ENCODE data around the gene NKD1. TPM values are rescaled to one million over a fixed set of nuclear protein-coding genes. Genes with fewer than 3 reads are reported as not detected.

Gene NKD1
- total RNA-seq, 4 donors from 2014 or later: 37.1 to 87.8 (median 54.1) TPM

DNA sequence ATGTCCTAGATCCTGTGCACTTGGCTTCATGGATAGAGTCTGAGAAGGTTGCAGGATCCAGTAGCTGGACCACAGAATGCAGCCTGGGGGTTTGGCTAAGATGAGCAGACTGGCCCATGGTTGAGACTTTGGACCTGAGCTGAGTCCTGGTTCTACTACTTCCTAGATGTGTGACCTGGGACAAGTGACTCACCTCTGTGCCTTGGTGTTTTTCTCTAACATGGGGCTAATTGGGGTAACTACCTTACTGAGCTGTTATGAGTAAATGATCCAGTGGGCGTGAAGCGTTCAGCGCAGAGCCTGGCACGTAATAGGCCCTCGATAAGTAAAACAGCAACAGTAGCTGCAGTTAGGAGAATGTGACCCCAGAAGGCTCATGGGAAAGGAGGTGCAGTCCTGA is 94.2 kb downstream of the NKD1 start:
- peaks cover 0 to 19% (median 6%) of the 10 kb centered on the region in 4 donors for H3K36me3 ChIP-seq
- H3K4me3 ChIP-seq: no peak overlapping the region
- TF ChIP-seq, protein P1, sequence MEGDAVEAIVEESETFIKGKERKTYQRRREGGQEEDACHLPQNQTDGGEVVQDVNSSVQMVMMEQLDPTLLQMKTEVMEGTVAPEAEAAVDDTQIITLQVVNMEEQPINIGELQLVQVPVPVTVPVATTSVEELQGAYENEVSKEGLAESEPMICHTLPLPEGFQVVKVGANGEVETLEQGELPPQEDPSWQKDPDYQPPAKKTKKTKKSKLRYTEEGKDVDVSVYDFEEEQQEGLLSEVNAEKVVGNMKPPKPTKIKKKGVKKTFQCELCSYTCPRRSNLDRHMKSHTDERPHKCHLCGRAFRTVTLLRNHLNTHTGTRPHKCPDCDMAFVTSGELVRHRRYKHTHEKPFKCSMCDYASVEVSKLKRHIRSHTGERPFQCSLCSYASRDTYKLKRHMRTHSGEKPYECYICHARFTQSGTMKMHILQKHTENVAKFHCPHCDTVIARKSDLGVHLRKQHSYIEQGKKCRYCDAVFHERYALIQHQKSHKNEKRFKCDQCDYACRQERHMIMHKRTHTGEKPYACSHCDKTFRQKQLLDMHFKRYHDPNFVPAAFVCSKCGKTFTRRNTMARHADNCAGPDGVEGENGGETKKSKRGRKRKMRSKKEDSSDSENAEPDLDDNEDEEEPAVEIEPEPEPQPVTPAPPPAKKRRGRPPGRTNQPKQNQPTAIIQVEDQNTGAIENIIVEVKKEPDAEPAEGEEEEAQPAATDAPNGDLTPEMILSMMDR (IDR thresholded peaks at IDR 0.05): no peak
- H3K4me1 ChIP-seq: peaks cover 0 to 18% (median 8%) of the 10 kb centered on the region in 4 donors
- 76% methylated on average over 5 of the region's 5 CpGs for WGBS
- no peak overlapping the region for H3K27ac ChIP-seq (replicated peaks in 1 of 4)
- intact Hi-C loops (cut with DNase I): no loop called here
- no peaks in the 10 kb centered on the region for H3K27me3 ChIP-seq
- no peaks in the 10 kb centered on the region for H3K9me3 ChIP-seq
- DNase-seq (ENCODE audit: extremely low spot score): no peak

GRCh38 chr16:50643192-50643591 is 95.0 kb downstream of the NKD1 start:
- 62% methylated on average over 2 of the region's 4 CpGs for WGBS
- TF ChIP-seq, protein P1 (IDR thresholded peaks at IDR 0.05): no peak
- no peak for TF ChIP-seq POLR2A (IDR thresholded peaks at IDR 0.05; ENCODE audit: low read depth)
- TF ChIP-seq POLR2AphosphoS5 (IDR thresholded peaks at IDR 0.05): peak in 1 of 2 donors; percentile 11
- TF ChIP-seq EP300 (IDR thresholded peaks at IDR 0.05): no peak
- intact Hi-C loops (cut with DNase I): no loop called here

DNA sequence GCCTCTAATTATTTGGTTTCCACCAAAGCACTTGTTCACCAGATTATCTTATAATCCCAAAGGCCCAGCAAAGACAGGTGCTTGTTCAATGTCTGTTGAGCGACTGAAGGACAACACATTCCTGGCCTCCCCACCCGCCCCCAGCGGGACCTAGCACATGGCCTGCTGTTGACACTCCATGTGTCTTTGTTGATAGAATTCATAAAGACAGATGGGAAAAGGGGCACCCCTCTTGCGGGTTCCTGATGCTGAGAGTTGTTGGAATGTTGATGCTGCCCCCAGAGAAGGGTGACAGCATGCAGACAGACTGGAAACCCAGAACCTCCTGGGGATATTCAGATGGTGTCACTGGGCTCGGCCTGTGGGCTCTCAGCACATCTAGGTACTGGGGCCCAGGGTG is 96.0 kb downstream of the NKD1 start:
- intact Hi-C loops (cut with DNase I): no loop called here
- TF ChIP-seq, protein P1 (IDR thresholded peaks at IDR 0.05): no peak
- TF ChIP-seq EP300 (IDR thresholded peaks at IDR 0.05) (no peak), POLR2AphosphoS5 (IDR thresholded peaks at IDR 0.05) (no peak), POLR2A (IDR thresholded peaks at IDR 0.05; ENCODE audit: low read depth) (no peak)
- Histone ChIP-seq H3K4me3 (no peak overlapping the region), H3K9me3 (no peaks in the 10 kb centered on the region), H3K27me3 (no peaks in the 10 kb centered on the region), H3K27ac (replicated peaks in 1 of 4) (no peak overlapping the region), H3K36me3 (peaks cover 0 to 22% (median 2%) of the 10 kb centered on the region in 4 donors), H3K4me1 (peaks cover 0 to 18% (median 8%) of the 10 kb centered on the region in 4 donors)
- WGBS: 87% methylated on average over 5 of the region's 5 CpGs
- DNase-seq (ENCODE audit: extremely low spot score): no peak

More at GRCh38 chr16:50643192-50643591, 95.0 kb downstream of the NKD1 start:
- H3K36me3 ChIP-seq: peaks cover 0 to 16% (median 2%) of the 10 kb centered on the region in 4 donors
- H3K4me3 ChIP-seq: no peak overlapping the region
- H3K27ac ChIP-seq (replicated peaks in 1 of 4): no peak overlapping the region
- no peaks in the 10 kb centered on the region for H3K9me3 ChIP-seq
- peaks cover 0 to 18% (median 8%) of the 10 kb centered on the region in 4 donors for H3K4me1 ChIP-seq
- no peaks in the 10 kb centered on the region for H3K27me3 ChIP-seq
- DNase-seq (ENCODE audit: extremely low spot score): no peak

- Histone ChIP-seq H3K27me3 (no peaks in the 10 kb centered on the region), H3K9me3 (no peaks in the 10 kb centered on the region), H3K4me3 (no peak overlapping the region), H3K4me1 (peaks cover 0 to 18% (median 8%) of the 10 kb centered on the region in 4 donors), H3K36me3 (peaks cover 0 to 25% (median 2%) of the 10 kb centered on the region in 4 donors), H3K27ac (replicated peaks in 1 of 4) (no peak overlapping the region)
- 33% methylated on average over 6 of the region's 6 CpGs for WGBS
- TF ChIP-seq, protein P1 (IDR thresholded peaks at IDR 0.05): peak; percentile 39 to 47 (median 43)
- no peak for TF ChIP-seq EP300 (IDR thresholded peaks at IDR 0.05)
- no peak for DNase-seq (ENCODE audit: extremely low spot score)
- intact Hi-C loops (cut with DNase I): no loop called here
Observed at GRCh38 chr16:50644729-50645128, 96.5 kb downstream of the NKD1 start.

DNA sequence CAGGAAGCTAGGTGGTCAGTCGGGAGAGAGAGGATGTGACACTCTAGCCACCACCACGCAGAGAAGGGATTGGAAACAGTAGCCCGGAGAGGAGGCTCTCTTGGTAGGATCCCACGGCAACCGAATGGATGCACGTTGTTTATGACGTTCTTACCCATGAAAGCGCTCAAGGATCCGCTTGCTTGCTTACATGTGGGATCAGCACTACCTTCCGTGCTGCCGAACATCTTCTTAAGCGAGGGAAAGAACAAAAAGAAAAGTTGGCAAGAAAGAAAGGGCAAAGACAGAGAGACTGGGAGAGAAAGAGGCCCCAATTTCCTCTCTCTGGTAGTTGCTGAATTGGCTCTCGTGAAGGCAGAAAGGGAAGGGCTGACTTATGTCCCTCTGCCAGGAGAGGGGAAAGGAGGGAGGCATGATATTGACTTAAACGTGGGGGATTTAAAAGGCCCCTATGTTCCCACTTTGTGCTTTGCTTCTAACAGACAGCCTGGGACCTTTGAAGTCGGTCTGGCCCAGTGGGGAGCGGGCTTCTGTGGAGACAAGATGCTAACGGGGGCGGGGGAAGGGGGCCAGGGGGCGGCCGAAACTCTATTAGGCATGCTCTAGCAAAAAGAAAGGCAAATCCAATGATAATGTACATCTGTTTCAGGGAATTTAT is 97.5 kb downstream of the NKD1 start:
- intact Hi-C loops (cut with DNase I): no loop called here
- no peak for DNase-seq (ENCODE audit: extremely low spot score)
- WGBS: 75% methylated on average over 20 of the region's 20 CpGs

More for the DNA sequence above, 97.5 kb downstream of the NKD1 start:
- H3K4me1 ChIP-seq: peaks cover 0 to 18% (median 8%) of the 10 kb centered on the region in 4 donors
- no peak overlapping the region for H3K4me3 ChIP-seq
- H3K36me3 ChIP-seq: peaks cover 0 to 25% (median 2%) of the 10 kb centered on the region in 4 donors
- H3K27ac ChIP-seq (replicated peaks in 1 of 4): no peak overlapping the region
- no peaks in the 10 kb centered on the region for H3K27me3 ChIP-seq
- no peaks in the 10 kb centered on the region for H3K9me3 ChIP-seq
- TF ChIP-seq POLR2A (IDR thresholded peaks at IDR 0.05; ENCODE audit: low read depth): no peak
- TF ChIP-seq POLR2AphosphoS5 (IDR thresholded peaks at IDR 0.05): no peak
- TF ChIP-seq, protein P1 (IDR thresholded peaks at IDR 0.05): no peak
- no peak for TF ChIP-seq EP300 (IDR thresholded peaks at IDR 0.05)
